ENCODE results near the gene PRKAG2.

GRCh38 chr7:151921451-151921850, 44.5 kb upstream of the PRKAG2 start:
- TF ChIP-seq CTCF (IDR thresholded peaks at IDR 0.05; ENCODE audit: low read depth, low read length, poor library complexity, severe bottlenecking), result no peak
- no peak for TF ChIP-seq EZH2phosphoT487 (IDR thresholded peaks at IDR 0.05; ENCODE audit: borderline replicate concordance, low read length)

All from DOHH2 (cell line).